WTC11 (cell line): Measurements from ENCODE around the gene ARHGAP15. TPM values are rescaled to one million over a fixed set of nuclear protein-coding genes. Genes with fewer than 3 reads are reported as not detected.

Experiments
- ATAC-seq: fragments of 200-7000 bp; cut with Tn5 transposase; 2 replicates; pipeline ENCODE4 v1.10.0; 2021; ENCODE audit warnings: mild to moderate bottlenecking, moderate library complexity
- CTCF ChIA-PET: fragments of 300-600 bp; sonication (Branson Sonifier 250); formaldehyde crosslinking; loops from one replicate; lab custom pipeline; 2021; ENCODE audit warnings: antibody characterized with exemption; lab: Charles Lee
- POLR2A ChIA-PET: fragments of 350-600 bp; sonication (Branson Sonifier 250); formaldehyde crosslinking; loops from one replicate; lab custom pipeline; 2021; ENCODE audit warnings: antibody characterized with exemption; lab: Charles Lee
- DNase-seq: peaks from one replicate; pipeline ENCODE4 v3.0.0; 2021; ENCODE audit warnings: low spot score
- H3K27ac Mint-ChIP-seq: 2 replicates; pipeline ENCODE4 v1.8.0; 2021; ENCODE audit warnings: mixed read lengths
- H3K27me3 Mint-ChIP-seq: 2 replicates; pipeline ENCODE4 v1.8.0; 2021; ENCODE audit warnings: low read depth, mild to moderate bottlenecking, moderate library complexity, mixed read lengths
- H3K36me3 Mint-ChIP-seq: 2 replicates; pipeline ENCODE4 v1.8.0; 2021; ENCODE audit warnings: mixed read lengths
- H3K4me1 Mint-ChIP-seq: 2 replicates; pipeline ENCODE4 v1.8.0; 2022; ENCODE audit warnings: mixed read lengths
- H3K4me3 Mint-ChIP-seq: 2 replicates; pipeline ENCODE4 v1.8.0; 2021; ENCODE audit warnings: mild to moderate bottlenecking, moderate library complexity, mixed read lengths
- H3K9me3 Mint-ChIP-seq: 2 replicates; pipeline ENCODE4 v1.8.0; 2021; ENCODE audit warnings: mixed read lengths
- ATF3 ChIP-seq: sonication (generic); formaldehyde crosslinking; conservative IDR thresholded peaks from 2 replicates; pipeline ENCODE4 v1.8.1; 2022; ENCODE audit warnings: mild to moderate bottlenecking, missing genetic modification reagents
- E2F4 ChIP-seq: sonication (generic); formaldehyde crosslinking; IDR thresholded peaks from 2 replicates; pipeline ENCODE4 v1.8.1; 2022; ENCODE audit warnings: low read depth, mild to moderate bottlenecking, moderate library complexity, missing genetic modification reagents, borderline replicate concordance
- GRHL2 ChIP-seq: fragments of 250-450 bp; sonication (Bioruptor Pico); IDR thresholded peaks from 2 replicates; pipeline ENCODE4 v1.8.0; 2022; ENCODE audit warnings: mild to moderate bottlenecking, moderate library complexity; ENCODE audit not compliant: insufficient replicate concordance, severe bottlenecking
- GTF2I ChIP-seq: fragments of 250-450 bp; sonication (Bioruptor Pico); conservative IDR thresholded peaks from 2 replicates; pipeline ENCODE4 v1.4.0; 2021; ENCODE audit warnings: mild to moderate bottlenecking
- NR1H2 ChIP-seq: sonication (generic); formaldehyde crosslinking; IDR thresholded peaks from 2 replicates; pipeline ENCODE4 v1.9.0; 2021; ENCODE audit warnings: mild to moderate bottlenecking, moderate library complexity, missing genetic modification reagents
- SP1 ChIP-seq: sonication (generic); formaldehyde crosslinking; conservative IDR thresholded peaks from 2 replicates; pipeline ENCODE4 v1.8.1; 2022; ENCODE audit warnings: missing genetic modification reagents
- ZNF416 ChIP-seq: fragments of 250-450 bp; sonication (Bioruptor Pico); IDR thresholded peaks from 2 replicates; pipeline ENCODE4 v1.9.0; 2021; ENCODE audit warnings: mild to moderate bottlenecking, inconsistent platforms
- ZNF512 ChIP-seq: sonication (generic); formaldehyde crosslinking; IDR thresholded peaks from 2 replicates; pipeline ENCODE4 v1.8.1; 2022; ENCODE audit warnings: missing genetic modification reagents, borderline replicate concordance
- total RNA-seq: library from RNA; stranded (reverse); gene quantifications from 3 replicates; pipeline ENCODE4 v1.2.3, GENCODE V29; 2021
- TF ChIP-seq, protein P1 (sequence below): fragments of 250-450 bp; sonication (Bioruptor Pico); IDR thresholded peaks from 2 replicates; pipeline ENCODE4 v1.9.0; 2021; ENCODE audit warnings: mild to moderate bottlenecking
- TF ChIP-seq, protein P2 (sequence below): fragments of 250-450 bp; sonication (Bioruptor Pico); IDR thresholded peaks from 2 replicates; pipeline ENCODE4 v1.9.0; 2021; ENCODE audit warnings: mild to moderate bottlenecking, borderline replicate concordance
- TF ChIP-seq, protein P3 (sequence below): sonication (generic); formaldehyde crosslinking; IDR thresholded peaks from 2 replicates; pipeline ENCODE4 v1.8.1; 2022; ENCODE audit warnings: mild to moderate bottlenecking, missing genetic modification reagents, moderate library complexity, borderline replicate concordance

ARHGAP15 gene
- total RNA-seq, 1 experiment from 2014 or later = 0.28 TPM

DNA sequence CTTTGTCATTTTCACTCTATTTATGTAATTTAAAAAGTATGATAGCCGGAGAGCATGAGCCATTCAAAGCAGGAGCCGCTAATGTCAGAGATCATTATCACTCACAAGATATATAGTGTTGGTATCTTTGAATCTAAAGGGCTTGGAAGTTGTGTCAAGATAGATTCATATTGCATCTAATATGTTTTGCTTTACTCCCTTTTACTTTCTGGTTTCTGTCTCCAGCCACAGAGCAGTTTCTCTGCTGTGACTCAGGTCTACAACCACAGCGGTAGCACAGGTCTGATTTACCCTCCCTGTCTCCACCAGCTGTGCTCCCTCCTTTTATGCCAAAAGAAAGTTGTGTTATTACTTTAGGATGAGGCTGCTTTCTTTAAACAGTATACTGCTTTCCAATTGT lies 424.0 kb downstream of the ARHGAP15 start:
- CTCF ChIA-PET = no interaction called here
- H3K4me1 Mint-ChIP-seq = no peaks in the 10 kb centered on the region

GRCh38 chr2:143558665-143559064 lies 429.4 kb downstream of the ARHGAP15 start:
- H3K4me3 Mint-ChIP-seq = no peak overlapping the region
- DNase-seq (no peak), ATAC-seq (no peak)
- no peaks in the 10 kb centered on the region for H3K27me3 Mint-ChIP-seq
- POLR2A ChIA-PET = no interaction called here
- CTCF ChIA-PET = no interaction called here
- no peak overlapping the region for H3K27ac Mint-ChIP-seq
- TF ChIP-seq GTF2I (CRISPR knock-in tag) (no peak), ZNF416 (CRISPR knock-in tag) (no peak)
- no peaks in the 10 kb centered on the region for H3K4me1 Mint-ChIP-seq
- H3K36me3 Mint-ChIP-seq = no peaks in the 10 kb centered on the region
- H3K9me3 Mint-ChIP-seq = peaks cover 11% of the 10 kb centered on the region

More for the DNA sequence above, 424.0 kb downstream of the ARHGAP15 start:
- no peak overlapping the region for H3K27ac Mint-ChIP-seq
- peaks cover 11% of the 10 kb centered on the region for H3K9me3 Mint-ChIP-seq
- POLR2A ChIA-PET = no interaction called here
- ATAC-seq = no peak
- TF ChIP-seq, protein P1, sequence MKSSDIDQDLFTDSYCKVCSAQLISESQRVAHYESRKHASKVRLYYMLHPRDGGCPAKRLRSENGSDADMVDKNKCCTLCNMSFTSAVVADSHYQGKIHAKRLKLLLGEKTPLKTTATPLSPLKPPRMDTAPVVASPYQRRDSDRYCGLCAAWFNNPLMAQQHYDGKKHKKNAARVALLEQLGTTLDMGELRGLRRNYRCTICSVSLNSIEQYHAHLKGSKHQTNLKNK (CRISPR knock-in tag) = no peak
- TF ChIP-seq ZNF512 (CRISPR knock-in tag) = no peak
- no peak for TF ChIP-seq GRHL2 (CRISPR knock-in tag)
- TF ChIP-seq NR1H2 (CRISPR knock-in tag) = no peak
- TF ChIP-seq, protein P2, sequence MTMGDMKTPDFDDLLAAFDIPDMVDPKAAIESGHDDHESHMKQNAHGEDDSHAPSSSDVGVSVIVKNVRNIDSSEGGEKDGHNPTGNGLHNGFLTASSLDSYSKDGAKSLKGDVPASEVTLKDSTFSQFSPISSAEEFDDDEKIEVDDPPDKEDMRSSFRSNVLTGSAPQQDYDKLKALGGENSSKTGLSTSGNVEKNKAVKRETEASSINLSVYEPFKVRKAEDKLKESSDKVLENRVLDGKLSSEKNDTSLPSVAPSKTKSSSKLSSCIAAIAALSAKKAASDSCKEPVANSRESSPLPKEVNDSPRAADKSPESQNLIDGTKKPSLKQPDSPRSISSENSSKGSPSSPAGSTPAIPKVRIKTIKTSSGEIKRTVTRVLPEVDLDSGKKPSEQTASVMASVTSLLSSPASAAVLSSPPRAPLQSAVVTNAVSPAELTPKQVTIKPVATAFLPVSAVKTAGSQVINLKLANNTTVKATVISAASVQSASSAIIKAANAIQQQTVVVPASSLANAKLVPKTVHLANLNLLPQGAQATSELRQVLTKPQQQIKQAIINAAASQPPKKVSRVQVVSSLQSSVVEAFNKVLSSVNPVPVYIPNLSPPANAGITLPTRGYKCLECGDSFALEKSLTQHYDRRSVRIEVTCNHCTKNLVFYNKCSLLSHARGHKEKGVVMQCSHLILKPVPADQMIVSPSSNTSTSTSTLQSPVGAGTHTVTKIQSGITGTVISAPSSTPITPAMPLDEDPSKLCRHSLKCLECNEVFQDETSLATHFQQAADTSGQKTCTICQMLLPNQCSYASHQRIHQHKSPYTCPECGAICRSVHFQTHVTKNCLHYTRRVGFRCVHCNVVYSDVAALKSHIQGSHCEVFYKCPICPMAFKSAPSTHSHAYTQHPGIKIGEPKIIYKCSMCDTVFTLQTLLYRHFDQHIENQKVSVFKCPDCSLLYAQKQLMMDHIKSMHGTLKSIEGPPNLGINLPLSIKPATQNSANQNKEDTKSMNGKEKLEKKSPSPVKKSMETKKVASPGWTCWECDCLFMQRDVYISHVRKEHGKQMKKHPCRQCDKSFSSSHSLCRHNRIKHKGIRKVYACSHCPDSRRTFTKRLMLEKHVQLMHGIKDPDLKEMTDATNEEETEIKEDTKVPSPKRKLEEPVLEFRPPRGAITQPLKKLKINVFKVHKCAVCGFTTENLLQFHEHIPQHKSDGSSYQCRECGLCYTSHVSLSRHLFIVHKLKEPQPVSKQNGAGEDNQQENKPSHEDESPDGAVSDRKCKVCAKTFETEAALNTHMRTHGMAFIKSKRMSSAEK (CRISPR knock-in tag) = no peak
- TF ChIP-seq, all 79 proteins: peak for 0
- Mint-ChIP-seq H3K4me3 (no peak overlapping the region), H3K27me3 (no peaks in the 10 kb centered on the region), H3K36me3 (no peaks in the 10 kb centered on the region)
- DNase-seq = no peak

- H3K4me3 Mint-ChIP-seq = no peak overlapping the region
- CTCF ChIA-PET = no interaction called here
- TF ChIP-seq, protein P3, sequence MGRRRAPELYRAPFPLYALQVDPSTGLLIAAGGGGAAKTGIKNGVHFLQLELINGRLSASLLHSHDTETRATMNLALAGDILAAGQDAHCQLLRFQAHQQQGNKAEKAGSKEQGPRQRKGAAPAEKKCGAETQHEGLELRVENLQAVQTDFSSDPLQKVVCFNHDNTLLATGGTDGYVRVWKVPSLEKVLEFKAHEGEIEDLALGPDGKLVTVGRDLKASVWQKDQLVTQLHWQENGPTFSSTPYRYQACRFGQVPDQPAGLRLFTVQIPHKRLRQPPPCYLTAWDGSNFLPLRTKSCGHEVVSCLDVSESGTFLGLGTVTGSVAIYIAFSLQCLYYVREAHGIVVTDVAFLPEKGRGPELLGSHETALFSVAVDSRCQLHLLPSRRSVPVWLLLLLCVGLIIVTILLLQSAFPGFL (CRISPR knock-in tag) = no peak
- no peak for TF ChIP-seq ATF3 (CRISPR knock-in tag)
- POLR2A ChIA-PET = no interaction called here
- peaks cover 3% of the 10 kb centered on the region for H3K4me1 Mint-ChIP-seq
- no peak overlapping the region for H3K27ac Mint-ChIP-seq
- H3K27me3 Mint-ChIP-seq = no peaks in the 10 kb centered on the region
- ATAC-seq (no peak), DNase-seq (no peak)
- H3K36me3 Mint-ChIP-seq = no peaks in the 10 kb centered on the region
- peaks cover 11% of the 10 kb centered on the region for H3K9me3 Mint-ChIP-seq
Measured at GRCh38 chr2:143559147-143559546, 429.9 kb downstream of the ARHGAP15 start.

DNA sequence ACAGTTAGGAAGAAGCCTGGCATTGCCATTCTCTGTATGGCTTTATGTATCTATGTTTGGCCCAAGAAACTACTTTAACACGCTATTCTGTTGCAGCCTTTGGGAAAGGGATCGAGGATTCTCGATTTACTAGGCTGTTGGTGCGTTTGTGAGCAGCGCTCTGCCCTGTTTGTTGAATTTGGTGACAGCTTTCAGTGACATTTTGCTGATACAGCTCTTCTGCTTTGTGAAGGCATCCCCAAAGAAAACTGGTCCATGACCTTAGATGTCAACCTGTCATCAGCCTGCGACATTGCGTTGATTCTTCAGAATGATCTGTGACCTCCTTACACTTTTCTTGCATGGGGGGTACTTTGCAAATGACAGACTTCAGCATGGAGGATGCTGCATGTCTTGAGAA lies 431.5 kb downstream of the ARHGAP15 start:
- ATAC-seq (no peak), DNase-seq (no peak)
- Mint-ChIP-seq H3K27ac (no peak overlapping the region), H3K4me1 (peaks cover 9% of the 10 kb centered on the region), H3K4me3 (no peak overlapping the region), H3K36me3 (no peaks in the 10 kb centered on the region), H3K9me3 (peaks cover 11% of the 10 kb centered on the region), H3K27me3 (no peaks in the 10 kb centered on the region)
- ChIA-PET CTCF (no interaction called here), POLR2A (interaction anchor here (0.7 kb wide), 1 partner anchor 828 kb away, joined by 3 read pairs; no protein-coding TSS in a partner anchor)
- TF ChIP-seq ZNF416 (CRISPR knock-in tag) (no peak), E2F4 (no peak), SP1 (CRISPR knock-in tag) (no peak), ZNF512 (CRISPR knock-in tag) (no peak)
